IMR-90 (cell line): ENCODE measurements around the gene PPP1R13B. TPM values are rescaled to one million over a fixed set of nuclear protein-coding genes. Genes with fewer than 3 reads are reported as not detected.

Experiments
- ATAC-seq: fragments of 200-7000 bp; cut with Tn5 transposase; 2 replicates; pipeline ENCODE4 v1.9.1; 2020; ENCODE audit warnings: low read depth, mild to moderate bottlenecking, moderate library complexity
- BruUV-seq: library from RNA; stranded (reverse); fragments of 400-500 nt; replicated peaks from 2 replicates; lab custom pipeline; 2021; lab: Mats Ljungman, UMichigan
- CTCF ChIA-PET: fragments of 300-600 bp; formaldehyde crosslinking; extraction: SDS; loops from one replicate; lab custom pipeline; 2021; ENCODE audit warnings: antibody characterized with exemption; lab: Yijun Ruan, JAX
- POLR2A ChIA-PET: fragments of 300-600 bp; sonication (Branson Sonifier 250); formaldehyde crosslinking; loops from one replicate; lab custom pipeline; 2022; ENCODE audit warnings: antibody characterized with exemption; ENCODE audit not compliant: unreplicated experiment; lab: Charles Lee
- DNase-seq: peaks from one replicate; pipeline ENCODE4 v3.0.0; 2013
- H2AFZ ChIP-seq: replicated peaks from 2 replicates; pipeline ENCODE3; 2013; ENCODE audit warnings: low read length, mild to moderate bottlenecking; ENCODE audit not compliant: poor library complexity
- H2AK5ac ChIP-seq: 2 replicates; pipeline ENCODE4 v1.6.1; 2013; ENCODE audit warnings: low read depth, low read length, inconsistent platforms
- H2AK9ac ChIP-seq: replicated peaks from 2 replicates; pipeline ENCODE3; 2013; ENCODE audit warnings: mild to moderate bottlenecking, low read depth, low read length, moderate library complexity; ENCODE audit not compliant: poor library complexity
- H2BK120ac ChIP-seq: 2 replicates; pipeline ENCODE4 v1.6.1; 2013; ENCODE audit warnings: low read depth, low read length, inconsistent platforms
- H2BK15ac ChIP-seq: 3 replicates; pipeline ENCODE4 v1.6.1; 2013; ENCODE audit warnings: low read depth, low read length, inconsistent platforms
- H2BK20ac ChIP-seq: 2 replicates; pipeline ENCODE4 v1.6.1; 2013; ENCODE audit warnings: low read depth, mild to moderate bottlenecking, inconsistent platforms, low read length, moderate library complexity
- H2BK5ac ChIP-seq: 2 replicates; pipeline ENCODE4 v1.6.1; 2013; ENCODE audit warnings: mild to moderate bottlenecking, low read depth, low read length, inconsistent platforms; ENCODE audit not compliant: poor library complexity, severe bottlenecking
- H3K14ac ChIP-seq: replicated peaks from 2 replicates; pipeline ENCODE4 v1.6.1; 2013; ENCODE audit warnings: low read depth, low read length, inconsistent platforms
- H3K18ac ChIP-seq: 2 replicates; pipeline ENCODE4 v1.6.1; 2013; ENCODE audit warnings: low read depth, low read length, control low read depth
- H3K23ac ChIP-seq: 2 replicates; pipeline ENCODE4 v1.6.1; 2013; ENCODE audit warnings: low read depth, low read length, inconsistent platforms
- H3K27ac ChIP-seq: 2 replicates; pipeline ENCODE4 v1.5.1; 2013; ENCODE audit warnings: mild to moderate bottlenecking, control low read depth, low read length; ENCODE audit not compliant: insufficient read depth
- H3K27me3 ChIP-seq: 2 replicates; pipeline ENCODE4 v1.6.1; 2013; ENCODE audit warnings: low read length; ENCODE audit not compliant: control insufficient read depth, insufficient read depth
- H3K36me3 ChIP-seq: 2 replicates; pipeline ENCODE4 v1.6.1; 2013; ENCODE audit warnings: low read length, mixed read lengths; ENCODE audit not compliant: control insufficient read depth, insufficient read depth
- H3K4ac ChIP-seq: 2 replicates; pipeline ENCODE4 v1.6.1; 2013; ENCODE audit warnings: low read depth, low read length, inconsistent platforms
- H3K4me1 ChIP-seq: 2 replicates; pipeline ENCODE4 v1.6.1; 2013; ENCODE audit warnings: low read length, mixed read lengths; ENCODE audit not compliant: control insufficient read depth, insufficient read depth
- H3K4me2 ChIP-seq: 2 replicates; pipeline ENCODE4 v1.6.1; 2013; ENCODE audit warnings: low read depth, mild to moderate bottlenecking, control low read depth, low read length, moderate library complexity
- H3K4me3 ChIP-seq: 2 replicates; pipeline ENCODE4 v1.5.1; 2013; ENCODE audit warnings: low read depth, mild to moderate bottlenecking, control low read depth, low read length, moderate library complexity; ENCODE audit not compliant: insufficient read depth
- H3K56ac ChIP-seq: 2 replicates; pipeline ENCODE4 v1.6.1; 2013; ENCODE audit warnings: low read length, inconsistent platforms; ENCODE audit not compliant: insufficient read depth; ENCODE audit errors: extremely low read depth
- H3K79me1 ChIP-seq, 2 experiments: 2 replicates each; pipeline ENCODE4 v1.6.1; 2013; ENCODE audit warnings: low read length in 2 of 2, inconsistent platforms in 1 of 2, low read depth in 1 of 2
- H3K9ac ChIP-seq: 2 replicates; pipeline ENCODE4 v1.6.1; 2013; ENCODE audit warnings: low read depth, low read length, control low read depth
- H3K9me1 ChIP-seq: 2 replicates; pipeline ENCODE4 v1.6.1; 2013; ENCODE audit warnings: low read length, inconsistent platforms; ENCODE audit not compliant: insufficient read depth
- H3K9me3 ChIP-seq: 2 replicates; pipeline ENCODE4 v1.6.1; 2013; ENCODE audit warnings: low read length; ENCODE audit not compliant: control insufficient read depth, insufficient read depth
- H4K20me1 ChIP-seq: 2 replicates; pipeline ENCODE4 v1.6.1; 2013; ENCODE audit warnings: low read length, inconsistent platforms; ENCODE audit not compliant: insufficient read depth
- H4K5ac ChIP-seq: 2 replicates; pipeline ENCODE4 v1.6.1; 2013; ENCODE audit warnings: mild to moderate bottlenecking, low read depth, low read length, control low read depth
- H4K8ac ChIP-seq, 2 experiments: 2 replicates each; pipeline ENCODE4 v1.6.1; 2013; ENCODE audit warnings: low read depth in 2 of 2, low read length in 2 of 2, control low read depth in 1 of 2, inconsistent platforms in 1 of 2
- H4K91ac ChIP-seq: 2 replicates; pipeline ENCODE4 v1.6.1; 2013; ENCODE audit warnings: low read depth, low read length, inconsistent platforms; ENCODE audit not compliant: insufficient read depth
- MAFK ChIP-seq: IDR thresholded peaks from 2 replicates; pipeline ENCODE4 v1.6.1; 2012; ENCODE audit warnings: low read depth, low read length, improper control_type of control experiment
- MXI1 ChIP-seq: IDR thresholded peaks from 2 replicates; pipeline ENCODE4 v1.6.1; 2012; ENCODE audit warnings: low read depth, mild to moderate bottlenecking, low read length, moderate library complexity, borderline replicate concordance
- NFE2L2 ChIP-seq: fragments of 150-350 bp; IDR thresholded peaks from 2 replicates; pipeline ENCODE4 v1.6.1; 2016; ENCODE audit warnings: low read depth, mild to moderate bottlenecking, low read length
- SMC3 ChIP-seq: fragments of 150-350 bp; IDR thresholded peaks from 2 replicates; pipeline ENCODE4 v1.6.1; 2016; ENCODE audit warnings: low read depth, mild to moderate bottlenecking, antibody characterized with exemption, low read length, moderate library complexity
- WGBS, 2 experiments: methylation state at CpG; one replicate each; pipeline versions ENCODE4 v1.1.5 to v1.1.7; 2013; ENCODE audit warnings: missing lambda C conversion rate in 2 of 2; ENCODE audit not compliant: insufficient read length in 1 of 2; ENCODE audit errors: extremely low coverage in 2 of 2; 5-methylcytosine and 5-hydroxymethylcytosine counted together
- dilution Hi-C: fragments of 300-500 bp; cut with HindIII; formaldehyde crosslinking; loops from one replicate; pipeline ENCODE4 v1.14.3; 2018; ENCODE audit warnings: low sequenced_read_pairs; ENCODE audit not compliant: unreplicated experiment
- in situ Hi-C: fragments of 300-500 bp; cut with MboI; formaldehyde crosslinking; loops from 3 replicates; pipeline ENCODE4 v1.14.3; 2019; ENCODE audit warnings: low sequenced_read_pairs, inconsistent platforms, mixed read lengths
- intact Hi-C: fragments of 100-400 bp; cut with micrococcal nuclease; formaldehyde crosslinking; loops from 2 replicates; pipeline ENCODE4 v1.10.0; 2022
- polyA plus RNA-seq, 3 experiments: library from polyadenylated mRNA; depleted of rRNA; stranded (reverse); fragments of >200 nt; gene quantifications; 2 replicates each; pipeline ENCODE4 v1.2.3, GENCODE V29; 2012; ENCODE audit warnings: low replicate concordance in 1 of 3
- total RNA-seq: library from RNA; depleted of rRNA; stranded (reverse); fragments of >200 nt; gene quantifications from 2 replicates; pipeline ENCODE4 v1.2.3, GENCODE V29; 2012

The PPP1R13B gene
- total and polyA plus RNA-seq, 2 of the 4 experiments (the other 2 are of a cell fraction), result 1.6 to 2.8 TPM

DNA sequence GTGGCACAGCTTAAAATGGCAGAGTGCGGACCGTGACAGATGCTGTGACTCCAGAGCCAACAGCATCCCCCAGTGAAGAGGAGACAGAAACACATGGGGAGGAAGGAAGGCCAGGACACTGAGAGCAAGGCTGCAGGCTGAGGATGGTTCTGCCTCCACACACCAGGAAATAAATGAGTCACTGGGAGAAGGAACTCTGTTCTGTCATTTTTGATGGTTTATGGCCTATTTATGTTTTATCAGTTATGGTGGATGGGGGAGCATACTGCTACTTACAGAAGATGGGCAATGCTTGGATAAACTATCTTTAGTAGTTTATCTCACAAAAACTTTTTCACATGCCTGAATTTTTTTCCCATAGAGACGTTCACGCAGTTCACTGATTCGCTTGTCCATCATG is 97.9 kb downstream of the PPP1R13B start:
- Histone ChIP-seq H3K4me2 (no peak overlapping the region), H3K14ac (no peak overlapping the region), H3K4ac (no peak overlapping the region), H2BK120ac (no peak overlapping the region), H4K5ac (no peak overlapping the region), H2BK5ac (no peak overlapping the region), H2AK9ac (no peak overlapping the region), H4K8ac (no peak overlapping the region), H2BK15ac (no peak overlapping the region), H3K79me1 (no peaks in the 10 kb centered on the region), H3K27me3 (no peaks in the 10 kb centered on the region), H4K20me1 (no peaks in the 10 kb centered on the region), H2AK5ac (no peak overlapping the region), H3K9ac (no peak overlapping the region), H3K18ac (no peak overlapping the region), H3K9me3 (no peaks in the 10 kb centered on the region), H3K56ac (no peak overlapping the region), H3K4me1 (no peaks in the 10 kb centered on the region), H2AFZ (no peak overlapping the region), H3K9me1 (no peaks in the 10 kb centered on the region; the same call in 1 of the 2 replicates), H3K27ac (no peak overlapping the region), H3K4me3 (no peak overlapping the region), H4K91ac (no peak overlapping the region), H3K36me3 (no peaks in the 10 kb centered on the region), H2BK20ac (no peak overlapping the region), H3K23ac (no peak overlapping the region)
- ATAC-seq (no peak), DNase-seq (no peak)
- 100% methylated on average over 2 of the region's 5 CpGs; no CpG with 5 or more reads in 1 of the 2 experiments for WGBS, 2 experiments
- ChIA-PET POLR2A (no interaction called here), CTCF (no interaction called here)
- no TSS peak for BruUV-seq
- dilution Hi-C loops (no loop called here), in situ Hi-C loops (no loop called here), intact Hi-C loops (no loop called here)
- TF ChIP-seq SMC3, result no peak
- no peak for TF ChIP-seq MAFK
- no peak for TF ChIP-seq NFE2L2
- TF ChIP-seq MXI1, result no peak
